ENCODE data around the gene TNS2.
"Not testable (repeated sequence)": the region's sequence is repeated elsewhere in the genome, so short reads cannot be mapped to it uniquely, and the experiment has no call there.

Gene TNS2

GRCh38 chr12:53094796-53095595 lies 45.1 kb downstream of the TNS2 start:
- not testable (repeated sequence) for DNase-seq

- not testable (repeated sequence) for DNase-seq
Observed at GRCh38 chr12:53095596-53095895, 45.7 kb downstream of the TNS2 start.

GRCh38 chr12:53096089-53096741 lies 46.4 kb downstream of the TNS2 start:
- no peak for DNase-seq

- no peak for DNase-seq
Observed at GRCh38 chr12:53096759-53097158, 46.9 kb downstream of the TNS2 start.

- peak; percentile 71 for DNase-seq
Observed at GRCh38 chr12:53097207-53097563, 47.3 kb downstream of the TNS2 start.

- peak; percentile 85 for DNase-seq
Observed at GRCh38 chr12:53097564-53098353, 47.9 kb downstream of the TNS2 start, which contains the start of gene IGFBP6. IGFBP6 (plus strand) TSS chr12:53097667; CDS start chr12:53097718, 51 bp downstream.

GRCh38 chr12:53098354-53098981 lies 48.6 kb downstream of the TNS2 start:
- no peak for DNase-seq

GRCh38 chr12:53099071-53099882 lies 49.4 kb downstream of the TNS2 start:
- DNase-seq = peak; percentile 80

GRCh38 chr12:53100466-53101151 lies 50.7 kb downstream of the TNS2 start:
- no peak for DNase-seq

- no peak for DNase-seq
Observed at GRCh38 chr12:53101266-53101665, 51.4 kb downstream of the TNS2 start.

GRCh38 chr12:53101931-53102781 lies 52.3 kb downstream of the TNS2 start:
- DNase-seq = no peak

GRCh38 chr12:53102883-53103807 lies 53.3 kb downstream of the TNS2 start, which contains the start of gene SOAT2:
SOAT2 (plus strand) TSS chr12:53103486; CDS start chr12:53103578, 92 bp downstream.
- peak; percentile 52 for DNase-seq

- no peak for DNase-seq
Observed at GRCh38 chr12:53103860-53104305, 54.0 kb downstream of the TNS2 start.

GRCh38 chr12:53105256-53105655 lies 55.4 kb downstream of the TNS2 start:
- no peak for DNase-seq

GRCh38 chr12:53105712-53106439 lies 56.0 kb downstream of the TNS2 start:
- no peak for DNase-seq

- no peak for DNase-seq
Observed at GRCh38 chr12:53107122-53107521, 57.3 kb downstream of the TNS2 start.

GRCh38 chr12:53112431-53112830 lies 62.6 kb downstream of the TNS2 start:
- not testable (repeated sequence) for DNase-seq

GRCh38 chr12:53113136-53113705 lies 63.4 kb downstream of the TNS2 start:
- DNase-seq = no peak

All from NCI-H69 (cell line).